DMS79 (cell line): ENCODE measurements around the gene MSRB3.

ENCODE experiments used
- DNase-seq: peaks from one replicate; lab custom pipeline; 2025; lab: John Stamatoyannopoulos, UW

MSRB3 gene

GRCh38 chr12:65499167-65499566, 220.7 kb downstream of the MSRB3 start:
- DNase-seq = no peak

GRCh38 chr12:65500091-65500900, 221.8 kb downstream of the MSRB3 start:
- no peak for DNase-seq

GRCh38 chr12:65501093-65501621, 222.7 kb downstream of the MSRB3 start:
- no peak for DNase-seq

GRCh38 chr12:65501935-65502334, 223.5 kb downstream of the MSRB3 start:
- DNase-seq = no peak

- DNase-seq = no peak
These were observed 225.9 kb downstream of the MSRB3 start for GRCh38 chr12:65504417-65504816.

- DNase-seq = no peak
These were observed 227.1 kb downstream of the MSRB3 start for GRCh38 chr12:65505386-65506121.

- DNase-seq = no peak
These were observed 230.0 kb downstream of the MSRB3 start for GRCh38 chr12:65508276-65509035.

GRCh38 chr12:65510007-65510406, 231.5 kb downstream of the MSRB3 start:
- no peak for DNase-seq

GRCh38 chr12:65510584-65511050, 232.1 kb downstream of the MSRB3 start:
- no peak for DNase-seq

GRCh38 chr12:65511134-65511834, 232.8 kb downstream of the MSRB3 start:
- no peak for DNase-seq

- no peak for DNase-seq
These were observed 233.4 kb downstream of the MSRB3 start for GRCh38 chr12:65511912-65512311.
